ENCODE measurements around the gene ITPA. TPM values are rescaled to one million over a fixed set of nuclear protein-coding genes. Genes with fewer than 3 reads are reported as not detected.

The ITPA gene
- total RNA-seq, 1 experiment from 2014 or later: 117 TPM

- BruUV-seq (replicated peaks): no TSS peak
- Histone ChIP-seq H3K4me2 (ENCODE audit: low read length) (no peak overlapping the region), H3K9me2 (replicated peaks; ENCODE audit: low read length) (no peaks in the 10 kb centered on the region), H3K27me3 (ENCODE audit: low read length) (no peaks in the 10 kb centered on the region), H2AFZ (ENCODE audit: low read length) (no peak overlapping the region), H3F3A (ENCODE audit: low read length, unreplicated experiment) (no peaks in the 10 kb centered on the region), H3K79me2 (ENCODE audit: low read length) (no peaks in the 10 kb centered on the region), H3K4me3 (ENCODE audit: low read length) (no peak overlapping the region), H3K27ac (ENCODE audit: low read length) (no peak overlapping the region), H3K36me3 (ENCODE audit: low read depth, low read length) (peaks cover 73% of the 10 kb centered on the region), H3K9me3 (ENCODE audit: low read length) (no peaks in the 10 kb centered on the region), H4K20me1 (ENCODE audit: low read length) (no peaks in the 10 kb centered on the region), H3K9ac (ENCODE audit: low read length) (no peak overlapping the region), H3K4me1 (ENCODE audit: insufficient read depth, low read length) (no peaks in the 10 kb centered on the region)
- TF ChIP-seq CTCF (conservative IDR thresholded peaks at IDR 0.05; ENCODE audit: low read depth, low read length): no peak
- ChIA-PET CTCF (no interaction called here), POLR2A (ENCODE audit: unreplicated experiment) (no interaction called here)
- intact Hi-C loops (cut with micrococcal nuclease): no loop called here
- no peak for ATAC-seq
- DNase-seq: no peak
Measured at GRCh38 chr20:3195590-3196237, 13.6 kb upstream of the ITPA start.

GRCh38 chr20:3199206-3199605 is 10.1 kb upstream of the ITPA start:
- intact Hi-C loops (cut with micrococcal nuclease): no loop called here
- Histone ChIP-seq H3K9ac (ENCODE audit: low read length) (no peak overlapping the region), H3K79me2 (ENCODE audit: low read length) (peaks cover 23% of the 10 kb centered on the region), H3F3A (ENCODE audit: low read length, unreplicated experiment) (no peaks in the 10 kb centered on the region), H4K20me1 (ENCODE audit: low read length) (no peaks in the 10 kb centered on the region), H3K9me3 (ENCODE audit: low read length) (no peaks in the 10 kb centered on the region), H3K27me3 (ENCODE audit: low read length) (no peaks in the 10 kb centered on the region), H3K36me3 (ENCODE audit: low read depth, low read length) (peaks cover 56% of the 10 kb centered on the region), H3K4me3 (ENCODE audit: low read length) (no peak overlapping the region), H3K9me2 (replicated peaks; ENCODE audit: low read length) (no peaks in the 10 kb centered on the region), H3K27ac (ENCODE audit: low read length) (no peak overlapping the region), H3K4me1 (ENCODE audit: insufficient read depth, low read length) (peaks cover 10% of the 10 kb centered on the region), H2AFZ (ENCODE audit: low read length) (no peak overlapping the region), H3K4me2 (ENCODE audit: low read length) (no peak overlapping the region)
- ChIA-PET CTCF (no interaction called here), POLR2A (ENCODE audit: unreplicated experiment) (no interaction called here)
- no peak for DNase-seq
- ATAC-seq: no peak
- TF ChIP-seq EZH2phosphoT487 (IDR thresholded peaks at IDR 0.05; ENCODE audit: borderline replicate concordance, low read length) (no peak), CTCF (conservative IDR thresholded peaks at IDR 0.05; ENCODE audit: low read depth, low read length) (no peak), EZH2 (IDR thresholded peaks at IDR 0.05; ENCODE audit: low read length, unreplicated experiment) (no peak)
- no TSS peak for BruUV-seq (replicated peaks)

- Histone ChIP-seq H3F3A (ENCODE audit: low read length, unreplicated experiment) (no peaks in the 10 kb centered on the region), H2AFZ (ENCODE audit: low read length) (no peak overlapping the region), H3K4me3 (ENCODE audit: low read length) (no peak overlapping the region), H4K20me1 (ENCODE audit: low read length) (no peaks in the 10 kb centered on the region), H3K27ac (ENCODE audit: low read length) (no peak overlapping the region), H3K9me3 (ENCODE audit: low read length) (no peaks in the 10 kb centered on the region), H3K36me3 (ENCODE audit: low read depth, low read length) (peaks cover 47% of the 10 kb centered on the region), H3K9ac (ENCODE audit: low read length) (no peak overlapping the region), H3K4me2 (ENCODE audit: low read length) (no peak overlapping the region), H3K27me3 (ENCODE audit: low read length) (no peaks in the 10 kb centered on the region), H3K79me2 (ENCODE audit: low read length) (peaks cover 23% of the 10 kb centered on the region), H3K9me2 (replicated peaks; ENCODE audit: low read length) (no peaks in the 10 kb centered on the region), H3K4me1 (ENCODE audit: insufficient read depth, low read length) (peaks cover 10% of the 10 kb centered on the region)
- ATAC-seq (no peak), DNase-seq (no peak)
- no peak for TF ChIP-seq CTCF (conservative IDR thresholded peaks at IDR 0.05; ENCODE audit: low read depth, low read length)
- TF ChIP-seq EZH2 (IDR thresholded peaks at IDR 0.05; ENCODE audit: low read length, unreplicated experiment): no peak
- no peak for TF ChIP-seq EZH2phosphoT487 (IDR thresholded peaks at IDR 0.05; ENCODE audit: borderline replicate concordance, low read length)
- intact Hi-C loops (cut with micrococcal nuclease): no loop called here
- ChIA-PET CTCF (no interaction called here), POLR2A (ENCODE audit: unreplicated experiment) (no interaction called here)
- no TSS peak for BruUV-seq (replicated peaks)
Measured at GRCh38 chr20:3199976-3200755, 9.1 kb upstream of the ITPA start.

Measured in PC-3 (cell line).